ENCODE measurements around the gene SPI1. TPM values are rescaled to one million over a fixed set of nuclear protein-coding genes. Genes with fewer than 3 reads are reported as not detected.

The SPI1 gene
- total RNA-seq, 1 donor from 2014 or later: 8.3 TPM

DNA sequence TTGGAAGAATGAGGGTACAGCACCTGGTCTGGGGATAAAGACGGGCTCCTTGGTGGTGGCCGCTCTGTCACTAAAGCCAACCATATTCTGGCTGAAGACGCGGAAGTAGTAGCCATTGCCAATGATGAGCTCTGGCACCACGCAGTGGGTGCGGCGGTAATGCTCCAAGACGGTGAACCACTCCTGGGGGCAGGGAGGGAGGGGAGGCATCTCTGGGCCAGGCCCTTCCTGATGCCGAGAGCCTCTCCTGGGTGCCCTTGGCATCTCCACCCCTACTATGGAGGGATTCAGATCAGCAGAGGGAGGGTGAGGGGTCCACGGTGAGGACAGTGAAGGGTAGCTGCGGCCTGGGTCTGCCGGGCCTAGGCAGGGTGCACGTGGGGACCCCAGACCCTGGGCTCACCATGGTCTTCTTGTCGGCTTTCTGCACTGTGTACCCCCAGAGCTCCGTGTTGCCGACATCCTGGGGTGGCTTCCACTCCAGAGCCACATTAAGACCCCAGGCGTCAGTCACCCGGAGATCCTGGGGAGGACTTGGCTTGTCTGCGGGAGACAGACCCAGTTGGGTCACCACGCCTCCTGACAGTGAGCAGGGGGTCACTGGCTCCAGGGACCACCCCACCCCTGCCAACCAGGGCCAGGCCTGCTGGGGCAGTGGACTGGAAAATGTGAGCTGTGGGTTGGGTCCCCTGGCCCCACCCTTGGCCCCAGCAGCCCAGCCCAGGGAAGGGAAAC, 45.4 kb downstream of the SPI1 start:
- intact Hi-C loops (cut with micrococcal nuclease): no loop called here
- H3K27ac ChIP-seq (replicated peaks): peak overlapping the region; percentile 97
- peaks cover 83% of the 10 kb centered on the region for H3K4me1 ChIP-seq
- TF ChIP-seq, protein P1, sequence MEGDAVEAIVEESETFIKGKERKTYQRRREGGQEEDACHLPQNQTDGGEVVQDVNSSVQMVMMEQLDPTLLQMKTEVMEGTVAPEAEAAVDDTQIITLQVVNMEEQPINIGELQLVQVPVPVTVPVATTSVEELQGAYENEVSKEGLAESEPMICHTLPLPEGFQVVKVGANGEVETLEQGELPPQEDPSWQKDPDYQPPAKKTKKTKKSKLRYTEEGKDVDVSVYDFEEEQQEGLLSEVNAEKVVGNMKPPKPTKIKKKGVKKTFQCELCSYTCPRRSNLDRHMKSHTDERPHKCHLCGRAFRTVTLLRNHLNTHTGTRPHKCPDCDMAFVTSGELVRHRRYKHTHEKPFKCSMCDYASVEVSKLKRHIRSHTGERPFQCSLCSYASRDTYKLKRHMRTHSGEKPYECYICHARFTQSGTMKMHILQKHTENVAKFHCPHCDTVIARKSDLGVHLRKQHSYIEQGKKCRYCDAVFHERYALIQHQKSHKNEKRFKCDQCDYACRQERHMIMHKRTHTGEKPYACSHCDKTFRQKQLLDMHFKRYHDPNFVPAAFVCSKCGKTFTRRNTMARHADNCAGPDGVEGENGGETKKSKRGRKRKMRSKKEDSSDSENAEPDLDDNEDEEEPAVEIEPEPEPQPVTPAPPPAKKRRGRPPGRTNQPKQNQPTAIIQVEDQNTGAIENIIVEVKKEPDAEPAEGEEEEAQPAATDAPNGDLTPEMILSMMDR (IDR thresholded peaks at IDR 0.05; ENCODE audit: borderline replicate concordance): no peak
- DNase-seq: no peak
- no peaks in the 10 kb centered on the region for H3K9me3 ChIP-seq (replicated peaks)
- peaks cover 92% of the 10 kb centered on the region for H3K36me3 ChIP-seq
- no peaks in the 10 kb centered on the region for H3K27me3 ChIP-seq (ENCODE audit: low read depth)
- H3K4me3 ChIP-seq: no peak overlapping the region

DNA sequence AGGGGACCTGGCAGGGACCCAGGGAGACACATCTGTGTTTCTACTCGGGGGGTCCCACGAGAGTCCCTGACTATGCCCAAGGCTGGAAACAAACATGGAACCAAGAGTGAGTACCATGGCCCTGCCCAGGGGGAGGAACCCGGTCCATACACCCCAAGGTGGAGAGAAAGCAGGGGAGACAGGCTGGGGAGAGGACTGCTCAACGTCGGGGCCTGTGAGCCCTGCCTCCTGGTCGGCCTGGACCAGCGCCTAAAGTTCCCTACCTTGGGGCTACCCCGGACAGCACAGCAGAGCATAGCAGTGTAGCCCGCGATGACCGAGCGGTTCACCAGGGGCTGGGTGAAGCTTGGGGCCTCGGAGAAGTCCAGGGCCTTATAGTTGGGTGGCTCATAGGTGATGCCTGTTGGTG, 46.0 kb downstream of the SPI1 start:
- Histone ChIP-seq H3K4me1 (peaks cover 78% of the 10 kb centered on the region), H3K36me3 (peaks cover 93% of the 10 kb centered on the region), H3K27ac (replicated peaks) (peak overlapping the region; percentile 97), H3K4me3 (no peak overlapping the region), H3K9me3 (replicated peaks) (no peaks in the 10 kb centered on the region), H3K27me3 (ENCODE audit: low read depth) (no peaks in the 10 kb centered on the region)
- intact Hi-C loops (cut with micrococcal nuclease): no loop called here
- peak; percentile 15 for DNase-seq
- TF ChIP-seq, protein P1 (IDR thresholded peaks at IDR 0.05; ENCODE audit: borderline replicate concordance): no peak

- Histone ChIP-seq H3K36me3 (peaks cover 95% of the 10 kb centered on the region), H3K27ac (replicated peaks) (peak overlapping the region; percentile 97), H3K9me3 (replicated peaks) (no peaks in the 10 kb centered on the region), H3K4me1 (peaks cover 72% of the 10 kb centered on the region), H3K4me3 (no peak overlapping the region), H3K27me3 (ENCODE audit: low read depth) (no peaks in the 10 kb centered on the region)
- intact Hi-C loops (cut with micrococcal nuclease): no loop called here
- DNase-seq: no peak
- TF ChIP-seq, protein P1 (IDR thresholded peaks at IDR 0.05; ENCODE audit: borderline replicate concordance): no peak
Observed at GRCh38 chr11:47331454-47332302, 46.7 kb downstream of the SPI1 start.

DNA sequence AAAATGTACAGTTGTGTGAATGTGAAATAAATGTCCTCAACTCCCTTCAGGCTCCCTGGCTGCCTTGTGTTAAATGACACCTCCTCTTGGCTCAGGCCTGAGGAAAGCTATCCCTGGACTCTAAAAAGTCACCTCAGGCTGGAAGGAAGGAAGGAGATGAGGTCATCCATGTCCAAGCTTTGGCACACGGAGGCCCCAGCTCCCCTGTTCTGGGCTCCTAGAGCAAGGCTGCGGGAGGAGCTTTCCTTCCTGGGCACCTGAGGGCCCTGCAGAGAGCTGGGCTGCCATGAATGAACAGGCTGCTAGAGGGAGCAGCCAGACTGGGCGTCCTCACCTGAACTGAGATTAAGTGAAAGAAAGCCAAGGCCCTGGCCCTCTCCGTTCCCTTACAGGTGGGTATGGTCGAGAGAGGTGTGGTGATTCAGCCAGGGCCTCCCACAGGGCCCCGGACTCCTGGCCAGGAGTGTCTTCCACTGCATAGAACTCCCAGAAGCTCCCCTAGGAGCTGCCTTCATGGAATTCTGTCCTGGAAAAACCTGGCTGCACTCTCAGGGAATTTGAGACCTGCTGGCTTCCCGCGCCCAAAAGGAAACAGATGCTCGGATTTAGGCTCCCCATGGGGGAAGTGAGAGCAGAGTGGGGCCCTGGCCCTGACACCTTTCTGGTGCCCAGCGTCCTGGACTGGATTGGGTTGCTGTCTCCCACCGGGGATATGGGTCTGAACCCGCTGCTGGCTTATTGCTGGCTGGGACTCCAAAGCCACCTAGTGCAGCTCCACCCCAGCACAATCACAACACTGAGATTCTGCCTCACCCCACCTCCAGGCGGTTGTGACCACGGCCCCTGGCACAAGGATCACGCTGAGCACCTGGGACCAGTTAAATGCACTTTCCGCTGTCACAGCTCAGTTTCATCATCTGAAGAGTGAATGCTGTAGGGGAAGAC, 48.1 kb downstream of the SPI1 start:
- DNase-seq: no peak
- peak overlapping the region; percentile 12 for H3K4me3 ChIP-seq
- H3K4me1 ChIP-seq: peaks cover 80% of the 10 kb centered on the region
- TF ChIP-seq, protein P1 (IDR thresholded peaks at IDR 0.05; ENCODE audit: borderline replicate concordance): no peak
- intact Hi-C loops (cut with micrococcal nuclease): no loop called here
- no peaks in the 10 kb centered on the region for H3K9me3 ChIP-seq (replicated peaks)
- peaks cover 95% of the 10 kb centered on the region for H3K36me3 ChIP-seq
- no peaks in the 10 kb centered on the region for H3K27me3 ChIP-seq (ENCODE audit: low read depth)
- H3K27ac ChIP-seq (replicated peaks): peak overlapping the region; percentile 97

DNA sequence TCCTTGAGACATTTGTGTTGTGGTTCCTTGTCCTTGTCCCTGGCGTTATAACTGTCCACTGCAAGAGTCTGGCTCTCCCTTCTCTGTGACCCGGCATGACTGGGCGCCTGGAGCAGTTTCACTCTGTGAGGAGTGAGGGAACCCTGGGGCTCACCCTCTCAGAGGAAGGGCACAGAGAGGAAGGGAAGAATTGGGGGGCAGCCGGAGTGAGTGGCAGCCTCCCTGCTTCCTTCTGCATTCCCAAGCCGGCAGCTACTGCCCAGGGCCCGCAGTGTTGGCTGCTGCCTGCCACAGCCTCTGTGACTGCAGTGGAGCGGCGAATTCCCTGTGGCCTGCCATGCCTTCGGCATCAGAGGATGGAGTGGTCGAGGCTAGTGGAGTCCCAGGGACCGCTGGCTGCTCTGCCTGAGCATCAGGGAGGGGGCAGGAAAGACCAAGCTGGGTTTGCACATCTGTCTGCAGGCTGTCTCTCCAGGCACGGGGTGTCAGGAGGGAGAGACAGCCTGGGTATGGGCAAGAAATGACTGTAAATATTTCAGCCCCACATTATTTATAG, 48.8 kb downstream of the SPI1 start:
- intact Hi-C loops (cut with micrococcal nuclease): no loop called here
- peaks cover 73% of the 10 kb centered on the region for H3K4me1 ChIP-seq
- peak overlapping the region; percentile 97 for H3K27ac ChIP-seq (replicated peaks)
- H3K4me3 ChIP-seq: no peak overlapping the region
- TF ChIP-seq, protein P1 (IDR thresholded peaks at IDR 0.05; ENCODE audit: borderline replicate concordance): no peak
- no peak for DNase-seq
- no peaks in the 10 kb centered on the region for H3K9me3 ChIP-seq (replicated peaks)
- H3K36me3 ChIP-seq: peaks cover 90% of the 10 kb centered on the region
- no peaks in the 10 kb centered on the region for H3K27me3 ChIP-seq (ENCODE audit: low read depth)

Measured in left ventricle myocardium inferior (tissue), 1 donor.